GM19452 (cell line): ENCODE measurements around the gene TMEM63B.
A peak's percentile ranks its signal among the peaks of the same experiment; 100 is the strongest.
"Not testable (repeated sequence)": the region's sequence is repeated elsewhere in the genome, so short reads cannot be mapped to it uniquely, and the experiment has no call there.

Experiments
- ATAC-seq: cut with Tn5 transposase; IDR thresholded peaks from one replicate; pipeline ENCODE4 v1.9.1; 2021; ENCODE audit not compliant: unreplicated experiment

Gene TMEM63B

GRCh38 chr6:44127186-44128019 is at the start of gene TMEM63B, which contains the start of gene MRPL14:
TMEM63B (plus strand) TSS chr6:44127554; CDS start chr6:44134585, 7,031 bp downstream.
MRPL14 (minus strand) TSS chr6:44127452; CDS start chr6:44116611, 10,841 bp downstream.
- ATAC-seq, result peak; percentile 55

- ATAC-seq, result no peak
These were observed 49.0 kb upstream of the TMEM63B start for GRCh38 chr6:44078219-44078826.

GRCh38 chr6:44078827-44079671 is 48.3 kb upstream of the TMEM63B start:
- ATAC-seq, result no peak

GRCh38 chr6:44079672-44080071 is 47.7 kb upstream of the TMEM63B start:
- ATAC-seq, result no peak

GRCh38 chr6:44080561-44081521 is 46.5 kb upstream of the TMEM63B start:
- ATAC-seq, result no peak

- no peak for ATAC-seq
These were observed 45.6 kb upstream of the TMEM63B start for GRCh38 chr6:44081753-44082152.

- no peak for ATAC-seq
These were observed 44.5 kb upstream of the TMEM63B start for GRCh38 chr6:44082872-44083321.

GRCh38 chr6:44084231-44085014 is 42.9 kb upstream of the TMEM63B start:
- ATAC-seq, result no peak

GRCh38 chr6:44085219-44085618 is 42.1 kb upstream of the TMEM63B start:
- no peak for ATAC-seq

- ATAC-seq, result no peak
These were observed 40.3 kb upstream of the TMEM63B start for GRCh38 chr6:44086931-44087574.

- no peak for ATAC-seq
These were observed 39.7 kb upstream of the TMEM63B start for GRCh38 chr6:44087623-44088022.

- no peak for ATAC-seq
These were observed 38.3 kb upstream of the TMEM63B start for GRCh38 chr6:44088827-44089590.

GRCh38 chr6:44090465-44090864 is 36.9 kb upstream of the TMEM63B start:
- no peak for ATAC-seq

- ATAC-seq, result not testable (repeated sequence)
These were observed 36.0 kb upstream of the TMEM63B start for GRCh38 chr6:44091356-44091755.

GRCh38 chr6:44091981-44092884 is 35.1 kb upstream of the TMEM63B start:
- ATAC-seq, result no peak

- ATAC-seq, result no peak
These were observed 34.3 kb upstream of the TMEM63B start for GRCh38 chr6:44093066-44093465.

GRCh38 chr6:44093750-44094402 is 33.5 kb upstream of the TMEM63B start:
- no peak for ATAC-seq
